ENCODE measurements around the gene CST1. TPM values are rescaled to one million over a fixed set of nuclear protein-coding genes. Genes with fewer than 3 reads are reported as not detected.
A peak's percentile ranks its signal among the peaks of the same experiment; 100 is the strongest.
"Not testable (repeated sequence)": the region's sequence is repeated elsewhere in the genome, so short reads cannot be mapped to it uniquely, and the experiment has no call there.

Gene CST1
- total RNA-seq, 6 experiments from 2014 or later: not detected

DNA sequence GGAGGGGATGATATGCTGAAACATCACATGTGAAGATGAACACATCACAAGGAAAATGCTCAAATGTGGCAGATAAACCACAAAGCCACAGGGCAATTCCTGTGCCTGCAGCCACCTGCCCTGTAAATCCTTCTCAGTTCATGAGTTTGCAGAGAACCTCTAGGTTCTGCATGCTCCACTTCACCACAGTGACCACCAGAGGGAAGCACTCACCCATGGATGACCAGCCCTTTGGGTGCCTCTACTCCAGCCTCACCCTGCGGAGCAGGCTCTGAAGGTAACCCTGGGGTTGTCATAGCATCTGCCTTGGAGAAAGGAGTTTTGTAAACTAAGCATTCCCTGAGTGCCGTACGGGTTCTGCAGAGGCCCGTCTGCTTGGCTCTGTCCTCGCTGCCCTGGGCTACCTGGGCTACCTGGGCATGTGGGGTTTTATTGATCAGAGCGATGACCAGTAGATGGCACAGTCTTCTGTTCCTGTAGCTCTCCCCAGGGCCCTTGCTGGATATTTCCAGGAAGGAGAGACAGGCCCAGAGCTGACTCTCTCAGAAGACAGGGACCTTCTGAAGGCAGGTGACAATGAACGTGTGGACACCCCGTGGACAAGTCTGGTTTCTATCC, 31.7 kb upstream of the CST1 start:
- Mint-ChIP-seq H3K9me3 (no peaks in the 10 kb centered on the region), H3K4me1 (ENCODE audit: low read depth) (peaks cover 7% of the 10 kb centered on the region; the same call in 1 of the 2 replicates), H3K4me3 (no peak overlapping the region), H3K36me3 (ENCODE audit: low read depth) (no peaks in the 10 kb centered on the region), H3K27ac (no peak overlapping the region), H3K27me3 (ENCODE audit: insufficient read depth) (peaks cover 3% of the 10 kb centered on the region; the same call in 1 of the 2 replicates)
- TF ChIP-seq, protein P1, sequence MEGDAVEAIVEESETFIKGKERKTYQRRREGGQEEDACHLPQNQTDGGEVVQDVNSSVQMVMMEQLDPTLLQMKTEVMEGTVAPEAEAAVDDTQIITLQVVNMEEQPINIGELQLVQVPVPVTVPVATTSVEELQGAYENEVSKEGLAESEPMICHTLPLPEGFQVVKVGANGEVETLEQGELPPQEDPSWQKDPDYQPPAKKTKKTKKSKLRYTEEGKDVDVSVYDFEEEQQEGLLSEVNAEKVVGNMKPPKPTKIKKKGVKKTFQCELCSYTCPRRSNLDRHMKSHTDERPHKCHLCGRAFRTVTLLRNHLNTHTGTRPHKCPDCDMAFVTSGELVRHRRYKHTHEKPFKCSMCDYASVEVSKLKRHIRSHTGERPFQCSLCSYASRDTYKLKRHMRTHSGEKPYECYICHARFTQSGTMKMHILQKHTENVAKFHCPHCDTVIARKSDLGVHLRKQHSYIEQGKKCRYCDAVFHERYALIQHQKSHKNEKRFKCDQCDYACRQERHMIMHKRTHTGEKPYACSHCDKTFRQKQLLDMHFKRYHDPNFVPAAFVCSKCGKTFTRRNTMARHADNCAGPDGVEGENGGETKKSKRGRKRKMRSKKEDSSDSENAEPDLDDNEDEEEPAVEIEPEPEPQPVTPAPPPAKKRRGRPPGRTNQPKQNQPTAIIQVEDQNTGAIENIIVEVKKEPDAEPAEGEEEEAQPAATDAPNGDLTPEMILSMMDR (IDR thresholded peaks at IDR 0.05): peak; percentile 73
- no peak for DNase-seq

DNA sequence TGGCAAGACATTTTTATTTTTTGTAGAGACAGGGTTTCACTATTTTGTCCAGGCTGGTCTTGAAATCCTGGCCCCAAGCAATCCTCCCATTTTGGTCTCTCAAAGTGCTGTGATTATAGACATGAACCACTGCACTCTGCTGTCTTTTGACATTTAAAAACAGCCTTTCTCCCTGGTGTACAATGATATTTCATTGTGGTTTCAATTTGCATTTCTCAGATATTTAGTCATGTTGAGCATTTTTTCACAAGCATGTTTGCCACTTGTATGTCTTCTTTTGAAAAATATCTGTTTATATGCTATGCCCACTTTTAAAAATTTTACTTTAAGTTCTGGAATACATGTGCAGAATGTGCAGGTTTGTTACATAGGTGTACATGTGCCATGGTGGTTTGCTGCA, 27.9 kb upstream of the CST1 start:
- not testable (repeated sequence) for H3K4me3 Mint-ChIP-seq; H3K9me3 Mint-ChIP-seq; H3K27ac Mint-ChIP-seq; H3K4me1 Mint-ChIP-seq (ENCODE audit: low read depth); H3K36me3 Mint-ChIP-seq (ENCODE audit: low read depth); H3K27me3 Mint-ChIP-seq (ENCODE audit: insufficient read depth)
- peak; percentile 20 for DNase-seq

DNA sequence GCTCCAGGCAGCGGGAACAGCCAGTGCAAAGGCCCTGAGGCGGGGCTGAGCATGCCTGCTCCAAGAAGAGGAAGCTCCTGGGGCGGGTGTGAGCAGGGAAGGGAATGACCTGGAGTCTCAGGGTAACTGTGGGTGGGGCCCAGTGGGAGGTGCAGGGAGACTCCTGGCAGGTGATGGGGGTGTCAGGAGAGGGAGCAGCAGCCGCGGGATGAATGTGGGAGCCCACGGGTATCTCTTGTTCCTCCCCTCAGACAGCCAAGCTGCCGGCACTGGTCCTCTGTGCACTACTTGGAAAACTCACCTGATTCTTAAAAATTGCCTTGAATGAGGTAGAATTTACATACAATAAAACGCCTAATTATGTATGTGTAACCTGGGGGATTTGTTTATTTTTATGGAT, 26.6 kb upstream of the CST1 start:
- H3K4me3 Mint-ChIP-seq; H3K36me3 Mint-ChIP-seq (ENCODE audit: low read depth); DNase-seq; H3K4me1 Mint-ChIP-seq (ENCODE audit: low read depth); H3K9me3 Mint-ChIP-seq; H3K27ac Mint-ChIP-seq: not testable (repeated sequence)
- H3K27me3 Mint-ChIP-seq (ENCODE audit: insufficient read depth): peaks cover 12% of the 10 kb centered on the region

DNA sequence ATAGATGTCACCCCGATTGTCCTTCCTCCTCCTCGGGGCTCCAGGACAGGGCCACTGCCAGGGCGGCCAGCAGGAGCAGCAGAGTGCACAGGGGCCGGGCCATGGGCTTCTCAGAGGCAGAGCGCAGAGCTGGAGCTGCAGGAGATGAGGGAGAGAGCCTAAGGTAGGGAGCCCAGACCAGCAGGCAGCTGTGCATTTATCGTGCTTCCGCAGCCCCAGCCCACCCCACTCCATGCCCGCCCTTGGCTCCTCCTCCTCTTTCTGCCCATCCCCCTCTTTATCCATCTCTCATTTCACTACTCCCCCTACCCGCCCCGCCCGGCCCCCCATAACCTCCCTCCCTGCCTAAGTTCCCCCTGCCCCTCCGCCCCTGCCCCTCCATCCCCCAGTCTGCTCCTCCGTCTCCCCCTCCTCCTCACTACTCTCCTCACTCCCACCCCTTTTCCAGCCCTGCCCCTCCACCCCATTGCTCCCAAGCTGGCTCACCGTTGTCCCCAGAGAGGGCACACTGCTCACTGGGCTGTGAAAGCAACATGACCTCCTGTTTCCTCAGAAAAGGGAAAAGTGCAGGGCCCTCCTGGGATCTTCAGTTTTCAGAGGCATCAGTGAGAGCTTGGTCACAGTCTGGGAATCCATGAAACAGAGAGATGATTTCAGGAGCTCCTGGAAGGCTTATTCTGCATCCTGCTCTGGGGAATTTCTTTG, 25.5 kb upstream of the CST1 start:
- Mint-ChIP-seq H3K36me3 (ENCODE audit: low read depth) (no peaks in the 10 kb centered on the region), H3K27me3 (ENCODE audit: insufficient read depth) (peaks cover 15% of the 10 kb centered on the region), H3K27ac (no peak overlapping the region), H3K4me3 (no peak overlapping the region), H3K9me3 (no peaks in the 10 kb centered on the region), H3K4me1 (ENCODE audit: low read depth) (peaks cover 7% of the 10 kb centered on the region; the same call in 1 of the 2 replicates)
- no peak for DNase-seq
- TF ChIP-seq, protein P1 (IDR thresholded peaks at IDR 0.05): no peak

DNA sequence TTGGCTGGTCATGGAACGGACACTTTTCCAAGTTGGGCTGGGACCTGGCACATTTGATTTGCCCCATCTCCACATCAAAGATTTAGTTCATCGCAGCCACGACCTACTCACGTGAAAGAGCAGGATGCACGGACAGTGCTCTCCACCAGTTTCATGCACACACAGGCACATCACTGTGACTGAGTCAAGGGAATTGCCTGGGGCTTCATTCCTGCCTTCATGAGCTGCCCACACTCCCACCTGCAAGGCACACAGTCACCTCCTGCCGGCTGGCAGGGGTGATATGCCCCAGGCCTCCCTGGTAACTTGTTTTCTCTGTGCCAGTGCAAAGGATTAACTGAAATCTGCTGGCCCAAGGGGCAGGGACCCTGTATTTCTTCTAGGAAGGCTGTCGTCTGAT, 23.3 kb upstream of the CST1 start:
- H3K4me3 Mint-ChIP-seq: no peak overlapping the region
- H3K27ac Mint-ChIP-seq: no peak overlapping the region
- no peaks in the 10 kb centered on the region for H3K9me3 Mint-ChIP-seq
- H3K27me3 Mint-ChIP-seq (ENCODE audit: insufficient read depth): peaks cover 14% of the 10 kb centered on the region
- no peaks in the 10 kb centered on the region for H3K36me3 Mint-ChIP-seq (ENCODE audit: low read depth)
- TF ChIP-seq, protein P1 (IDR thresholded peaks at IDR 0.05): no peak
- H3K4me1 Mint-ChIP-seq (ENCODE audit: low read depth): peaks cover 7% of the 10 kb centered on the region; the same call in 1 of the 2 replicates
- no peak for DNase-seq

DNA sequence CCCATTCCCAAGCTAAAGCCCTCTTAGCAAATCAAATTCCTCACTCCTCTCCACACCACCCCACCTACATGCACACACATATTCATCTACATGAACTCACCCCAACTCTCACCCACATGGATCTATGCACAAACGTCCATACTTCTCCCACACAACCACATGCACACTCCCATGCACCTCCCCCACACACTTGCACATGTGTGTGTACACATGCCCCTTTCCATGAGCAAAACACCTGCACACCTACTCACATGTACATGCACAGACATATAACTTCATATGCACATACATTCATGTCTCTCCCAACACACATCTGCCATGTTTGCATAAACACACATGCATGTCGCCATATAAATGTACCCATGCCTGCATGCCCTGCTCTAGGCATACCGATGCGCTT, 22.8 kb upstream of the CST1 start:
- Mint-ChIP-seq H3K4me1 (ENCODE audit: low read depth) (peaks cover 3% of the 10 kb centered on the region; the same call in 1 of the 2 replicates), H3K9me3 (no peaks in the 10 kb centered on the region), H3K27ac (no peak overlapping the region), H3K36me3 (ENCODE audit: low read depth) (no peaks in the 10 kb centered on the region), H3K27me3 (ENCODE audit: insufficient read depth) (peaks cover 12% of the 10 kb centered on the region), H3K4me3 (no peak overlapping the region)
- no peak for DNase-seq
- TF ChIP-seq, protein P1 (IDR thresholded peaks at IDR 0.05): no peak
